NCI-H2196 treated with DMSO at 0.1 percent for 48 hours (cell line): Measurements from ENCODE around the gene IKZF2.

ENCODE experiments used
- DNase-seq: peaks from one replicate; lab custom pipeline; 2025; ENCODE audit not compliant: unreplicated experiment; lab: John Stamatoyannopoulos, UW

IKZF2 gene

DNA sequence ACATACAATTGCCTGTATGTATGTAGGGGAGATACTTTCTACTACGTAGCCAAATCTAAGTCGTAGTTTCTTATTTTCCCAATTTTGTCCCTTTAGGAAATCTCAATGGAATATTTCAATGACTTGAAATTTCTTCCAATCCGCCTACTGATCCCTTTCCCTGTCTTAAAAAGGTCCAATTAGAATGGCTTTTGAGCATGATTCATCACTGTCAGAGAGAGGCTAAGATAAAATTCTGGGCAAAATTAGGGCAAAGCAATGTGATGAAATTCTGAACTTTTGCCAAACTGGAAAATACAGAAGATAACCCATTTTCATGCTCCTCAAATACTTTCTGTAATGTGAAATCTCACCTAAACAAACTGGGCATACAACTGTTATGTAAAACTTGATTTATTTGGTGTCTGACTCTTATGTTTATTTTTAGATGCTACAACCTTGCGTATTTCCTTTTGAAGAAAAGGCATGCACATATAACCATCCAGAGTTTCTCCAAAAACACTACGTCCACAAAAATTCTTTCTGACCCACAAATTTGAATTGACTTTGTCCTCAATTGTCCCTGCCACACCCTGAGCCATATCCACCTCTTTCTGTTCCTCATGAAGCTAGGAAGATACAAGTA, 147.1 kb downstream of the IKZF2 start:
- no peak for DNase-seq

DNA sequence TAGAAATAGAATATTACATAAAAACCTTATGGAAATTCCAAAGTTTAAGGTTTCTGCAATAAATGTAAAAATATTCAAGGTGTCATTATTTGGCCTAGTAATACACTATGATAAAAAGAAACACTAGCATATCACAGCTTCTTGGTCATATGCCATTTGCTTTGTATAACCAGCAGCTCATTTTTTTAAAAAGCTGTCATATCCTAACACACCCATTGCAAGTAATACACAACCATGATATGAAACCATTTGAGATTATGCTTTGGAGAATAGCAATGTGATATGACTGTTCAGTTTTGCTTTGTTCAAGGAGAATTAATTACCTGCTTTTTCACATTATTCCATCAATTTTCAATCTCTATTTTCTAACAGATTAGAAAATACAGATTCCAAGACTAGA, 149.0 kb downstream of the IKZF2 start:
- DNase-seq, result no peak

DNA sequence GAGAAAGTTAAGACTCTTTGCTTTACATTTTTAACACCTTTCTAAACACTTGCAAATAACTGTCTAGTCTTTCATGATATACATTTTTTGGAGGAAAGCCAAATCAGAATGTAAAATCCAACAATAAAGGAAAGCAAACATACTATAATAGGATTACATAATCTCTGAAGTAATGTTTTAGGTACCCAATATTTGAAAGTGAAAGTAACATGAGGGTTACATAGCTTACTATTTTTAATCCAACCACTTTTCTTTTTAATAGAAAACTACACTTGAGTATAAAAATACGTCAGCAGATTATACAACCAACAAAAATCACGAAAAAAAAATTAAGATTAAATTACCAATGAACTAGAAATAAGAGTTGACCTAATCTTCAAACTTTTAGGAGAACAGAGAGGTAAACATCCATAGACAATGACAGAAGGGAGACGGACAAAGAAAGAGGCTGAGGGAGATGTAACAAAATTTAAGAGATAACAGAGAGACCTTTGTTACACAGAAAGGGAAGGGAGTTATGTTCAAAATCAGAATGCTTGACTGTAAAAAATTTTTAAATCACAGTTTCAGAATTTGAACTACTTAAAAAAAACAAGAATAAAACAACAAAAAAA, 150.0 kb downstream of the IKZF2 start:
- no peak for DNase-seq

DNA sequence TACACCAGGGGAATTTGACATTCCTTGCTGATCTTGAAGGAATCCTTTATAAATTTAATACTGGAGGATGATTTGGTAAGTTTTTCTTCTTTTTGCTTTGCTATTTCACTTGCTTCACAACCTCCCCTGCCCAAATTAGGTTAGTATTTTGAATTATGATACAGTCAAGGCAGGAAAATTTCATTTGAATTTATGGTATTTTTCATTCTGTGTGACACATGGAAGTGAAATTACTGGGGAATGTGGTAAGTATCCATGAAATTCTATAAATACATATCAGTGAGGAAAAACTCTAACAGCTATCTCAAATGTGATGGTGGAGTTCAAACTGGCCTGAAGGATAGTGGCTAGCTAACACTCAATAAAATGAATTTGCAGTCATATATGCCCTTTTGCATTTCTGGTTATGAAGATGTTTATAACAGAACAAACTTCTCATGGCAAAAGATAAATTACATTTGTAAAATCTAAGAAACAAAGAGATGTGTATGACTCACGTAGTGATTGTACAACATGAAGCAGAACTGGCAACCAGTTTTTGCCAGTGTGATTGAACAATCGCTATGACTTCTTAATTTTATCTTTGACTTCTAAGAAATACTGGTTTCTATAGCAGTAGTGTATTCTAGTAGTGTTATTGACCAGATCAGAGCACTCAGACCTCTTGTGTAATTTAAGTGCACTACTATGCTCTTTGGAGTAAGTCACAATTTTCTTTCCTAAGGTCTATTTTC, 152.6 kb downstream of the IKZF2 start:
- no peak for DNase-seq

DNA sequence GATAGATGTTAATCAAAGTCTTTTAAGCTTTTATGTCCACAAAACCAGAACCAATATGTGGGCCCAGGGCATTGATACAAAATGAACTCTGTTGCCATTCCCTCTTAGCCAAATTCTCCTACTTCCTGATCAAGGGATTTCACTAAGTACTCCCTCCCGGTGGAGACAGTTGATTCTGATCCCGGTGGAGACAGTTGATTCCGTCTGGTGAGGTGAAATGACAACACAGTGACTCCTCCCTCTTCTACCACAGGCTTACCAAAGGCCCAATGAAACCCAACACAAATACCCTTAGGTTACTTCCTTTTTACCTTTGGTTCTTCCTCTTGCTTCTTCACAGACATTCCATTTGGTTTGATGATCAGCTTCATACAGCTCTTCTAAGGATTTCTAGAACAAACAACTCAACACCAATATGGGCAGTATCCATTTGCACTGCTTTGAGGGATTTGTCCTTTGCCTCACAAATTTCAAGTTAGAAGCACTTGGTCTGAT, 153.8 kb downstream of the IKZF2 start:
- DNase-seq, result no peak

DNA sequence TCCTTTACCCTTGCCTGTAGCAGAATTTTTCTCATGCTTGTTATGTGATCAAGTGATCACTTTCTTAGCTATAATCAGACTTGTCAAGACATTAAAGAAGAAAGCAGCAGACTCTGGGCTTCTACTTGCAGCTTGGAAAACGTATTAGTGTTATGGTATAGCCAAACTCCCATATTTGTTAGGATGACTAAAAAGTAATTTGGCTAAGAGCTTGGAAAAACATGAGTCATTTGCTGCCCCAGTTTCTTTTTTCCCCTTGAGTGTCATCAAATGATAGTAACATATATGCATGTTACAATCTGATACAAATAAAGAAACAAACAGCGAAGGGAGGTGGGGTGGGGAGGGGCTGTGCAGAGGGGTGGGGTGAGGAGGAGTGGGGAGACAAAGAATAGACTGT, 155.5 kb downstream of the IKZF2 start:
- no peak for DNase-seq

DNA sequence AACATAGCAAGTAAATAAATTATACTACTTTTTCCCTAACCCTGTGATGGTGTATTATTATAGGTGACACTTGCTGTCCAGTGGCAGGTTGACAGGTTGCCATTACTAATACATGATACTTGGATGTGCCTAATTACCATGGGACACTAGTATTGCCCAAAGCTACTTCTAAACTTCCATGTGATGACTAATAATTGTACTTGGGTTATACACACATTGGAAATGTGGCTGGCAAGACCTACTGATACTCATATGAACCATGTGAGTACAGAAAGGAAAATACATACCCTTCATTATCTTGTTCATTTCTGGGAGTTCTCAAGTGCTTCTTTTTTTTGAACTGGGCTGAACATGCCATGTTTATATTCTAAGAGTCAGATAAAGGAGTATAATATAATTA, 156.4 kb downstream of the IKZF2 start:
- no peak for DNase-seq

DNA sequence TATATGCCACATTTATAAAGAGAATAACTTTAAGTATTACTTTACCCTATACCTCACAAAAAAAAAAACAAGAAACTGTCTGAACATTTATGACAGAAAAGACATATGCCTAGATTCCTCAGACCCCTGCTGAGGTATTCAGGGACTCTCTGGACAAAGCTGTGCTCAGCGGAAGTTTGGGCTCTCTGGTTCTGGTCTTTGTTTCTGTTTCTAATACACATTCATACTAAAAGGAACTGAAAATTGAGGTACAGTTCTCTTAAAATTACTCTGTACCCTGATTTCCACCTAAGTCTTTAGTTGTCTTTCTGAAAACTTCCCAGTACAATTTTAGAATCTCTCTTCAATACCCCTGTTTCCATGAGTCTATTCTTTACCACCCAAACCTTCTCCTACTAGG, 160.3 kb downstream of the IKZF2 start:
- DNase-seq, result no peak

DNA sequence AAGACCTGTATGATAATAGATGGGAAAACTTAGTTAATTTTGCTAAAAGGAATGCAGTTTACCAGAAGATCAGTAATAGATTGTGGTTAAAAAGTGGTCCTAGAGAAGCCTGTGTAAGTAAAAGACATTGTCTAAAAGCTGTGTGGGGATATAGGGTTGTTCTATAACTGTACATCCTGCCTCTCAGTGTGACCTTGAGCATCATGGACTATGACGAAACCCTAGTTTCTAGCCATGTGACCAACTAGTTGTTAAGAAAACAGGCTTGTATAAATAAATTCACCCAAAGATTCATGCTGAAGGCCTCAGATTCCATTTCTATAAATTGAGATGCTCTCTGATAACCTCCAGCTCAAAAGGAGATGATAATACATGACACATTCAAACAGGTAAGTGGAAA, 160.7 kb downstream of the IKZF2 start:
- no peak for DNase-seq

DNA sequence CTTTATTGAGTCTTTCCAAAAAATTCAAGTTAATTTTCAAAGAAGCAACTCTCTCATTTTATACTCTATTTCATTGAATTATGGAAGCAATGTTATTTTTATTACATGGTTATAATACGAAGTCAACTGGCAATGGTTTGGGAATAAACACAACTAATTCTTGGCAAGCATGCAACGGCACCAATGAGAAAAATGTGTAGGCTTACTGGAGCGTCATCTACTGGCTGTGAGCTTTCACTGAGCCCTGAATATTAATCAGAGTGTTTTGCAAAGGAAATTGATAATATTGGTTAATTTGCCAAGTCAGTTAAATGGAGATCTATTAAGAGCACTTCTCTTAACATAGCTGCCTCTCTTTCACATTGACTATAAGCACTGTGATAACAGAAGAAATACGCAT, 163.9 kb downstream of the IKZF2 start:
- DNase-seq, result no peak

DNA sequence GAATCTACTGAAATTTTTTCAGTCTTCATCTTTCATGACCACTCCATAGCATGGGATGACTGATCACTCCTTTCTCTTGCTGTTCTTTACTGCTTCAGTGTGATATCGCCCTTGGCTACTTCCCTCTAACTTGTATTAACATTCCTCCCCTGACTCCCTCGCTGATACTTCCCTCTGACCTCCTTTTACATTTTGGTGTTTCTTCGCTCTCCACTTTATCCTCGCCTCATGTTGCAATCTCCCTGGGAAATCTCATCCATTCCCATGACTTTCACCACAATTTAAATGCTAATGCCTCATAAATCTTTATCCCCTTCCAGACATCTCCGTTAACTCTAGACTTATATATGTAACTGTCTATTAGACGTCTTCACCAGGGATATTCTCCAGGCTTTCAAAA, 167.3 kb downstream of the IKZF2 start:
- DNase-seq, result no peak

DNA sequence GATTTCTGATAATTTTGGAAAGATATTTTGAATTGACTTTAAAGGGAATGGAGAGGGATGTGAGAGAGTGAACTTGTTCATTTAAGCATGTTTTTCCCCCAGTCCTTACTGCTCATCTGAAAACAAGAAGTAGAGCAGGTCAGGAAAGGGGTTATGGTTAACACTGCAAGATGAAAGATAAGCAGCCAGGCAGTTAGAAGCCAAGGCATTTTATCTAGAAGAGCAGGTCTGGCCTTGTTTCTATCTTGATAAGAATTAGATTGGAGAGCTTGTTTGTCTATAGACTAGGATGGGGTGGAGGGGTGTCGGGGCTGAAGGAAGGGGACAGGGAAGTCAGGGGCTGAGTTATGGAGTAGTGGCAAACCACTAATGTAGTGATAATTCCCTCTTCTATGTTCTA, 171.6 kb downstream of the IKZF2 start:
- DNase-seq, result no peak

DNA sequence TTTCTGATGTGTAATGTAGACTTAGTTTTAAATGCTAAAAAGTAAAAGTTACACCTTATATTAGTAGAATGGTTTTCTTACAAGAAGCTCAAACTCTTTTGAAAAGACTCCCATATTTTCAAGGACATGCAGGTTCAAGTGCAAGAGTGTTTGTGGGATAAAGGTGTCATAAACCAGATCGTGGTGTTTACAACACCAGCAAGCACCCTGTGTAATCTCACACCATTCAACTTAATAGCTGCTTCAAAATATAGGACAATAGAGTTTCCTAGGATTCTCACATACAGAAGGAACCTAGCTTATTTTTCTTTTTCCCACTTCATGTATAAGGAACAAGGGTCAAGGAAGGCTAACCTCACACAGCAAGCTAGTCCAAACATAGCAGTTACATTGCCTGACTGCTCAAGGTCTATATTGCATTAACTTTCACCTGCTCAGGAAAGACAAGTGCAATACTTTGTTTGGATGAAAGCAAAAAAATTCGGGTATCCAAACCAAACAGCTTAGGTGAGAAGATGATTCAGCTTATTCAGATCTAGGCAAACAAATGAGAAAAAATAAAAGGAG, 172.3 kb downstream of the IKZF2 start:
- no peak for DNase-seq

DNA sequence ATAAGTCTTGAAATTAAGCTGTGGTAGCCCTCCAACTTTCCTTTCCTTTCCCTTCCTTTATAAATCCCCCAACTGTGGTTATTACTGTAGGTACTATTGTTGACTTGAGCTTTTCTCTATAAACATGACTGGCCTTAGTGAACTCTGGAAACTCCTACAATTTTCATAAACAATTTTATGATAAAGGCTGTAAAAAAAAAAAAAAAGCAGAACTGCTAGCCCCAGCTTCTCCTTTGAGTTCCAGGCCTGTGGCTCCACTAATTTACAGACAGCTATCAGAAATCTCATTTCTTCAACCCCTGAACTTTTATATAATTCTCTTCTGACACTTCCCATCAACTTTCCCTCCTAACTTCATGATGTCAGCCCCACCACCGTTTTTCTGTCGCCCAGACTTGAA, 174.3 kb downstream of the IKZF2 start:
- no peak for DNase-seq

DNA sequence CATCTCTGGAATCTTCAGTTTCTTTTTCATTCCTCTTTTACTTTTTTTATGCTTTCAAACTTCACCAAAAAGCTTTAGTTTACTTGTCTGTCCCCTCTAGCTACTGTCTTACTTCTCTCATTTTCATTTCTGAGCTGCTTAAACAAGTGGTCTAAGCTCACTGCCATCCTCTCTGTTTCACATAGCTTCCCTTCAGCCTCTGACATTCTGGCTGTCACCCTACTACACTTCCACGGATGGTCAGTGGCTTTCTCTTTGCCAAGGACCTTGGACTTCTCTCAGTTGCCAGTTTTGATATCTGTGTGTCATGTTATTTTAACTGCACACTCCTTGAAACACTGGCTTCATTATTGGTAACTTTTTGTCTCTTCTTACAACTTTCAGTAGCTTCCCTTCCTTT, 176.1 kb downstream of the IKZF2 start:
- no peak for DNase-seq

DNA sequence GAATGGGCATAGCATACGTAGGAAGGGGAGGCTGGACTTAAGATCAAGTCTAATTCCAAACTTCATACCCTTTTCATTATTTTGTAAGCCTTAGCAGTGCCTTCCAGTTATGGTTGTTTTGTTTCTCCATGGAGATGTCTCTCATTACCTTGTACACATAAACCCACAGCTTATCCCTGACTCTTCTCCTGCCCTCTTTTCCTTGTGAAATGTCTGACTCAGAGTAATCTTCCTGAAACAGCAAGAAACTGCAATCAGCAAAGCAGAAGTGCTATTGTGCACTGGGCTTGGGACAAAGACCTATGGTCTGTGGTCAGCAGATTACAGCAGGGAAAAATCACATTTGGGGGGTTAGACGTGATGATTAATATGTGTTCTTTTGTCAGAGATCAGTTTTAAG, 176.7 kb downstream of the IKZF2 start:
- DNase-seq, result no peak

DNA sequence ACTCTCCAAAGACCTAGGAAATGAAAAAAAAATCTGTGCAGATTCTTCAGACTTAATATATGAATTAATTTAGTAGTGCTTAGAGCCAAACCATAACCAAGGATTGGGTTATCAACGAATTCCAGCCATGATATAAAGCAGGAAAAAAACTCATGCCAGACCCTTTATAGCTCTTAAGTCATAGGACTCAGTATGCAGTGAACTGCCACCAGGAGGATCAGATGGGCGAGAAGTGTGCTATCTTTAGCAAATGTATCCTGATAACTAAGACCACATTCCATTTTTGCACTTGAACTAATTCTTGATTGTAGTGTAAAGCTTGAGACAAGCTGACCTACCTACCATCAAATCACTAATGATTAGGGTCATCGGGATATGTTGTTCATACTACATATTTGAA, 178.1 kb downstream of the IKZF2 start:
- no peak for DNase-seq

DNA sequence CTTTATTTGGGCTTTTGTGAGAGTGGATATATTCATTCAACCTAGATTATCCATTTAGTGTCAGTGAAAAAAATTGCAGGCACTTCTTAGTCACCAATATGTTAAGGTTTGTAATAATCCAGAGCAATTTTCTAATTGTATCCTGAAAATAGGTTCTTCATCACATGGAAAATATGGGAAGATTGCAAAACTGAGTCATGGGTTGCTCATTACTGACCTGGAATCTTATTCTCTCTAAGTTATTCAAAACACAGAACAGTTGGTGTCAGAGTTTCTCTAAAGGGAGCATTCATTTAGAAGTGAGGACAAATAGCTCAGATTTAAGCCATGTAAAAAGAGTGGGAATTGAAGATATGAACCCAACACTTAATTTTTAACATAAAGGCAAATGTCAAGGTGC, 181.3 kb downstream of the IKZF2 start:
- DNase-seq, result no peak

DNA sequence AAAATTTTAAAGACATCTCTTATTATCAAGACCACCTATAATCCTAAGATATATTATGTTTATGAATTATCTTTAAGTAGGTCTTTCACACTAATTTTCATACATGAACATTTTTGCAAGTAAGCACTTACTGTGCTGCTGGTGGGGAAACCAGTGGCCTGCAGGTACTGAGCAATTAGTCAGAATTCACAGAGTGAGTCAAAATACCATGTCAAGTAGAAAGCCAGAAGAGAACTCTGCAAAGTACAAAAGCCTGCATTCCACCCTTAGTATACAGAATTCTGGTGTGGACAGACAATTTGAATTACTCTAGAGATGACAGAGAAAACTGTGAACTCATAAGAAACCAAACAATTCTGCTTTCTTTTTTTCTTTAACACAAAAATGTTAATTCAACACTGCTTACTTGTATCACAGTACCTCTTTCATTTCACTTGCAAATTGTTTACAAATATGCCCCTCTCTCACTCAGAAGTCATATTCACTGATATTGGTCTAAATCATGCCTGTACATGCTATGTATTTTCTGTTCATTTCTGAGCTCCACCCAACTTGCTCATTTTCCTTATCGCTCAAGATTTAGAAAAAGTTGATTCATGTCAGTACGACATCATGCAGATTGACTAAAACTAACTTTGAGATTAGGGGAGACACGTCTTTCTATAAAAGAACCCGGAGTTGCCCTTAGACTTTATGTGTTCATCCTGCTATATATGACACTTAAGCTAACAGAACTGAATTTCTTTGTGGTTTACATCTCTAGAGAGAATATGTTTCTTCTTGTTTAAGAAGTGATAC, 182.9 kb downstream of the IKZF2 start:
- no peak for DNase-seq

DNA sequence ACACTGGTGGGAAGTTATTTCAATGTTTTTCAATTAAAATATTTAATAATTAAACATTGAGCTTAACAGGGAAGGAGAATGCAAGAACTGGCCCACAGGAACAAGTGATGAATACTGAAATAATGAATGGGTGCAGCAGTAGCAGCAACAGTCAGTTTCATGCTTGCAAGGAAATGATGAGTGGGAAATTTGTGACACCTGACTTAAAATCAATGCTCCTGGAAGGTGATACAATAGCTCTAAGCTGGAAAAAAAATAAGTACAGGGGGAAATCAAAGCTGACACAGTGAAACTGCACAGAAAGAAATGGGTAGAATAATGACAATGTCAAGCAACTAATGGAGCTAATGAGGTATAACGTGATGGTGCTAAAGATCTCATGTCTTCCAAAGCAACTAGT, 184.5 kb downstream of the IKZF2 start:
- no peak for DNase-seq

DNA sequence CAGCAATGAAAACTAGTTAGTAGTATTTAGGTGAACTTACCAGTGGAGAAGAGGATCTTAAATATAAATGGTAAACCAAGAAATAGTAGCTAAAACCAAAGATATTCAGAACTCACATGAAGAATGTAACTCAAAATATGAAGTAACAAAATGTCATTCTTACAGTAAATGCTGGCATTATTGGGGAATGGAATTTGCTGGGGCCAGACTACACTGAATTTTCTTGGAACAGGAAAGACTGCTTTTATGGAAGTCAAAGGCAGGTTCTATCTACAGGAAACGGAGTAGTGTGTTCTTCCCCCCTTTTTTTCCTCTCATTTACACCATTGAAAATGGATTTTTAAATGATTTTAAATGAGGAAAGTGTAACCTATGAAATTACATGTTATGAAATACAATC, 188.7 kb downstream of the IKZF2 start:
- DNase-seq, result no peak
